ENCODE results near the gene SDS.

The SDS gene

GRCh38 chr12:113436993-113437728, 33.5 kb upstream of the SDS start:
- Mint-ChIP-seq H3K36me3 (no peaks in the 10 kb centered on the region), H3K9me3 (no peaks in the 10 kb centered on the region), H3K27me3 (no peaks in the 10 kb centered on the region), H3K27ac (no peak overlapping the region), H3K4me1 (no peaks in the 10 kb centered on the region), H3K4me3 (no peak overlapping the region)

GRCh38 chr12:113436586-113436985, 32.9 kb upstream of the SDS start:
- no peaks in the 10 kb centered on the region for H3K27me3 Mint-ChIP-seq
- H3K9me3 Mint-ChIP-seq = no peaks in the 10 kb centered on the region
- no peaks in the 10 kb centered on the region for H3K4me1 Mint-ChIP-seq
- H3K27ac Mint-ChIP-seq = no peak overlapping the region
- no peak overlapping the region for H3K4me3 Mint-ChIP-seq
- H3K36me3 Mint-ChIP-seq = no peaks in the 10 kb centered on the region

GRCh38 chr12:113435367-113435766, 31.7 kb upstream of the SDS start:
- Mint-ChIP-seq H3K9me3 (no peaks in the 10 kb centered on the region), H3K27ac (no peak overlapping the region), H3K27me3 (no peaks in the 10 kb centered on the region), H3K36me3 (no peaks in the 10 kb centered on the region), H3K4me1 (no peaks in the 10 kb centered on the region), H3K4me3 (no peak overlapping the region)

- Mint-ChIP-seq H3K36me3 (no peaks in the 10 kb centered on the region), H3K4me3 (no peak overlapping the region), H3K4me1 (no peaks in the 10 kb centered on the region), H3K27me3 (no peaks in the 10 kb centered on the region), H3K27ac (no peak overlapping the region), H3K9me3 (no peaks in the 10 kb centered on the region)
Measured at GRCh38 chr12:113432986-113433385, 29.3 kb upstream of the SDS start.

GRCh38 chr12:113428482-113428881, 24.8 kb upstream of the SDS start:
- Mint-ChIP-seq H3K4me3 (no peak overlapping the region), H3K27ac (no peak overlapping the region), H3K36me3 (no peaks in the 10 kb centered on the region), H3K27me3 (no peaks in the 10 kb centered on the region), H3K4me1 (no peaks in the 10 kb centered on the region), H3K9me3 (no peaks in the 10 kb centered on the region)

- Mint-ChIP-seq H3K27me3 (no peaks in the 10 kb centered on the region), H3K4me3 (no peak overlapping the region), H3K36me3 (no peaks in the 10 kb centered on the region), H3K27ac (no peak overlapping the region), H3K4me1 (no peaks in the 10 kb centered on the region), H3K9me3 (no peaks in the 10 kb centered on the region)
Measured at GRCh38 chr12:113427882-113428281, 24.2 kb upstream of the SDS start.

- H3K4me1 Mint-ChIP-seq = no peaks in the 10 kb centered on the region
- H3K9me3 Mint-ChIP-seq = no peaks in the 10 kb centered on the region
- no peaks in the 10 kb centered on the region for H3K27me3 Mint-ChIP-seq
- H3K36me3 Mint-ChIP-seq = no peaks in the 10 kb centered on the region
- no peak overlapping the region for H3K27ac Mint-ChIP-seq
- H3K4me3 Mint-ChIP-seq = no peak overlapping the region
Measured at GRCh38 chr12:113425960-113426453, 22.3 kb upstream of the SDS start.

- Mint-ChIP-seq H3K36me3 (no peaks in the 10 kb centered on the region), H3K4me1 (no peaks in the 10 kb centered on the region), H3K27ac (no peak overlapping the region), H3K9me3 (no peaks in the 10 kb centered on the region), H3K4me3 (no peak overlapping the region), H3K27me3 (no peaks in the 10 kb centered on the region)
Measured at GRCh38 chr12:113424915-113425823, 21.5 kb upstream of the SDS start.

- H3K9me3 Mint-ChIP-seq = no peaks in the 10 kb centered on the region
- H3K4me1 Mint-ChIP-seq = no peaks in the 10 kb centered on the region
- H3K36me3 Mint-ChIP-seq = no peaks in the 10 kb centered on the region
- no peaks in the 10 kb centered on the region for H3K27me3 Mint-ChIP-seq
- no peak overlapping the region for H3K27ac Mint-ChIP-seq
- no peak overlapping the region for H3K4me3 Mint-ChIP-seq
Measured at GRCh38 chr12:113424456-113424855, 20.8 kb upstream of the SDS start.

GRCh38 chr12:113422886-113423669, 19.4 kb upstream of the SDS start:
- Mint-ChIP-seq H3K36me3 (no peaks in the 10 kb centered on the region), H3K9me3 (no peaks in the 10 kb centered on the region), H3K27ac (no peak overlapping the region), H3K4me1 (no peaks in the 10 kb centered on the region), H3K4me3 (no peak overlapping the region), H3K27me3 (peaks cover 1% of the 10 kb centered on the region)

- Mint-ChIP-seq H3K4me3 (no peak within 1 kb of the TSS), H3K27ac (no peak within 1 kb of the TSS), H3K27me3 (peaks cover 2% of the 10 kb centered on the region)
Measured at GRCh38 chr12:113422030-113422885, 18.6 kb upstream of the SDS start, which contains the start of gene SDSL. Gene SDSL, plus strand, starts transcription at chr12:113422380. Its CDS starts 5,603 bp downstream, at chr12:113427983.

GRCh38 chr12:113420996-113421595, 17.4 kb upstream of the SDS start:
- H3K4me3 Mint-ChIP-seq = no peak overlapping the region
- H3K36me3 Mint-ChIP-seq = no peaks in the 10 kb centered on the region
- no peaks in the 10 kb centered on the region for H3K9me3 Mint-ChIP-seq
- H3K27ac Mint-ChIP-seq = no peak overlapping the region
- peaks cover 2% of the 10 kb centered on the region for H3K27me3 Mint-ChIP-seq
- no peaks in the 10 kb centered on the region for H3K4me1 Mint-ChIP-seq

More at GRCh38 chr12:113422030-113422885, 18.6 kb upstream of the SDS start, which contains the start of gene SDSL:
- no peaks in the 10 kb centered on the region for H3K9me3 Mint-ChIP-seq
- H3K4me1 Mint-ChIP-seq = no peaks in the 10 kb centered on the region
- no peaks in the 10 kb centered on the region for H3K36me3 Mint-ChIP-seq

- no peak overlapping the region for H3K4me3 Mint-ChIP-seq
- H3K27ac Mint-ChIP-seq = no peak overlapping the region
- no peaks in the 10 kb centered on the region for H3K36me3 Mint-ChIP-seq
- peaks cover 2% of the 10 kb centered on the region for H3K27me3 Mint-ChIP-seq
- H3K4me1 Mint-ChIP-seq = no peaks in the 10 kb centered on the region
- H3K9me3 Mint-ChIP-seq = no peaks in the 10 kb centered on the region
Measured at GRCh38 chr12:113418213-113418879, 14.7 kb upstream of the SDS start.
